GM11168 (cell line): ENCODE data around the gene TMPRSS9.

Source experiments
- in situ Hi-C: fragments of 300-500 bp; cut with MboI; formaldehyde crosslinking; loops from one replicate; pipeline ENCODE4 v1.12.0; 2022; ENCODE audit warnings: low sequenced_read_pairs; ENCODE audit not compliant: unreplicated experiment

TMPRSS9 gene

GRCh38 chr19:2357279-2358206 lies 2.5 kb upstream of the TMPRSS9 start:
- in situ Hi-C loops = no loop called here

GRCh38 chr19:2358548-2359173 lies 1.4 kb upstream of the TMPRSS9 start:
- in situ Hi-C loops = no loop called here

- in situ Hi-C loops = no loop called here
Measured at GRCh38 chr19:2360833-2361232, 768 bp downstream of the TMPRSS9 start.

DNA sequence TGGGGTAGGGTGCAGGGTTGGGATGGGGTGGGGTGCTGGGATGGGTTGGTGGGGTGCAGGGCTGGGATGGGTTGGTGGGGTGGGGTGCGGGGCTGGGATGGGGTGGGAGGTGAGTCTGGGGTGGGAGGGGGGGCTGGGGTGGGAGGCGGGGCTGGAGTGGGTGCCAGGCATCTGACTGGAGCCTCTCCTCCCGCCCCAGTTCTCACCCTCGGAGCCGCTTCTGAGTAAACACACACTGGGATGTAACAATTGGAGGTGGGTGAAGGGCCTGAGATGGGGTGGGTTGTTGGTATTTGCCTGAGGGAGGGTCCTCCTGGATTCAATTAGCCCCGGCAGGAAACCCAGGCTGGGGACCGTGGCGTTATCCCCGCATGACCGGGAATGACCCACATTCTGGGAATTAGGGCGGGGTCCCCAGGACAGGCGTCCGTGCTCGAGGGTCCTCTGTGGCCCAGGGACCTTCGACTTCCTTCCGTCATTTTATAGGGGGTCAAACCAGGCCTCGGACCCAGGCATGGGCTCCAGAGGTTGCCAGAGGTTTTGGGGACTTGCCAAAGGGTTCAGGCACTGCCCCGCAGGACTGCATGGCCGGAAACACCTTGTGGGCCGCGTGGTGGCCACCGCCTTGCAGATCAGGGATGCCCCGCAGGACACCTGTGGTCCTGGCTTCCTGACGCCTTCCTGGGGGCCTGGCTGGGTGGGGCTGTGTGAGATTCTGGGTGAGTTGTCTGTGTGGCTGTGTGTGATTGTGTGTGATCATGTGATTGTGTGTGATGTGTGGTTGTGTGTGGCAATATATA lies 1.4 kb downstream of the TMPRSS9 start:
- in situ Hi-C loops = no loop called here

- in situ Hi-C loops = no loop called here
Measured at GRCh38 chr19:2362046-2362969, 2.2 kb downstream of the TMPRSS9 start.

DNA sequence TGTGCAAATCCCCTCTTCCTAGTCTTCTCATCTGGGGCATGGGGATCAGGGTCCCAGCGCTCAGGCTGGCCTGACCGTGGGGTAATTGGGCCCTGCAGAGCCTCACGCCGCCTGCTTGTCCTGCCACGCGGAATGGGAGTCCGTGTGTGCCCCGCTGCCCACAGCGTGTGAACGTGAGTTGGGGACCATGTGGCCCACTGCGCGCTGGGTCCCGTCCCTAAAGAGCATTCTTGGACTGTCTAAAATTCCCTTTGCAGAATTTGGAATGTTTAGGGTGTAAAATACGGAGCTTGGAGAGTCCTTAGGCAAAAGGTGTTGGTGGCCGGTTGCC lies 2.9 kb downstream of the TMPRSS9 start:
- in situ Hi-C loops = no loop called here

- in situ Hi-C loops = no loop called here
Measured at GRCh38 chr19:2363419-2363818, 3.4 kb downstream of the TMPRSS9 start.

GRCh38 chr19:2365201-2365970 lies 5.3 kb downstream of the TMPRSS9 start:
- in situ Hi-C loops = no loop called here

DNA sequence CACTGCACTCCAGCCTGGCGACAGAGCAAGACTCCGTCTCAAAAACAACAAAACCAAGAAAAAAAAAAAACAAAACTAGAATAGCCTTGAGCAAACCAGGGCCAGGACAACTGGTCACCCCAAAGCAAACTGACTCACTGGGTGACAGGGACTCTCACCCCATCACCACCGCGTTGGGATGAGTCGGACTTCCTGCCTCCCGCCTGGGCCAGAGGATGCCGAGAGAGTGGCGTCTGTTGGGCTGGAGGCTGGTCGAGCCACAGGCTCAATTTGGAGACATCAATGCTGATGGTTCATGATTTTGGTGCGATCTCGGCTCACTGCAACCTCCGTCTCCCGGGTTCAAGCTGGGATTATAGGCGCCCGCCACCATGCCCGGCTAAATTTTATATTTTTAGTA lies 11.6 kb downstream of the TMPRSS9 start:
- in situ Hi-C loops = no loop called here

- in situ Hi-C loops = no loop called here
Measured at GRCh38 chr19:2372076-2372612, 12.1 kb downstream of the TMPRSS9 start.

- in situ Hi-C loops = loop anchor here (25.0 kb wide), 1 partner anchor 88 kb away; the partner anchor contains the start of gene PEAK3
Measured at GRCh38 chr19:2374808-2375207, 14.7 kb downstream of the TMPRSS9 start.

DNA sequence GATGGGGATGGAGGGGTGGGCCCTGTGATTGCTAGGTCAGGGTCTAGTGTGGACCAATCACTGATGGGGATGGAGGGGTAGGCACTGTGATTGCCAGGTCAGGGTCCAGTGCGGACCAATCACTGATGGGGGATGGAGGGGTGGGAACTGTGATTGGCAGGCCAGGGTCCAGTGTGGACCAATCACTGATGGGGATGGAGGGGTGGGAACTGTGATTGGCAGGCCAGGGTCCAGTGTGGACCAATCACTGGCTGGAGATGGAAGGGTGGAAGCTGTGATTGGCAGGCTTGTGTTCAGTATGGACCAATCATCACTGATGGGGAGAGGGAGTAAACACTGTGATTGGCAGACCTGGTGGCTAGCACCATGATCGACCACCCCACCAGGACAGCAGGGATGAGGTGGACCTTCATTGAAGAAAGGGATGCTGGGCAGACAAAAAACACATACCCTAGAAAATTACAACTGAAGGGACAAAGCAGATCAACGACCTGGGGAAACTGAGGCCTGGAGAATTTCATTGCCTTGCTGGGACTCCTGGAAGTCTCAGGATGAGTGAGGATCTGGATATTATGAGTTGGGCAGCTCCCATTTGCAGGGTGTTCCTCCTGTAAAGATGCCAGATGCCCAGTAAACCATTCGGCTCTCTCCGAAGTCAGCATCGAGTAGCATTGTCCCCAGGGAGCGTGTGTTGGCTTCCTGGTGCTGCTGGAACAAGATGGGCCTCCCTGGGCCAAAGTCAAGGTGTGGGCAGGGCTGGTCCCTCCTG lies 15.5 kb downstream of the TMPRSS9 start:
- in situ Hi-C loops = loop anchor here (25.0 kb wide), 1 partner anchor 88 kb away; the partner anchor contains the start of gene PEAK3

GRCh38 chr19:2376784-2377519 lies 16.9 kb downstream of the TMPRSS9 start:
- in situ Hi-C loops = loop anchor here (25.0 kb wide), 1 partner anchor 90 kb away; the partner anchor contains the start of gene PEAK3

- in situ Hi-C loops = loop anchor here (25.0 kb wide), 1 partner anchor 93 kb away; the partner anchor contains the start of gene PEAK3
Measured at GRCh38 chr19:2380567-2380966, 20.5 kb downstream of the TMPRSS9 start.

GRCh38 chr19:2381148-2381820 lies 21.2 kb downstream of the TMPRSS9 start:
- in situ Hi-C loops = loop anchor here (25.0 kb wide), 1 partner anchor 94 kb away; the partner anchor contains the start of gene PEAK3

DNA sequence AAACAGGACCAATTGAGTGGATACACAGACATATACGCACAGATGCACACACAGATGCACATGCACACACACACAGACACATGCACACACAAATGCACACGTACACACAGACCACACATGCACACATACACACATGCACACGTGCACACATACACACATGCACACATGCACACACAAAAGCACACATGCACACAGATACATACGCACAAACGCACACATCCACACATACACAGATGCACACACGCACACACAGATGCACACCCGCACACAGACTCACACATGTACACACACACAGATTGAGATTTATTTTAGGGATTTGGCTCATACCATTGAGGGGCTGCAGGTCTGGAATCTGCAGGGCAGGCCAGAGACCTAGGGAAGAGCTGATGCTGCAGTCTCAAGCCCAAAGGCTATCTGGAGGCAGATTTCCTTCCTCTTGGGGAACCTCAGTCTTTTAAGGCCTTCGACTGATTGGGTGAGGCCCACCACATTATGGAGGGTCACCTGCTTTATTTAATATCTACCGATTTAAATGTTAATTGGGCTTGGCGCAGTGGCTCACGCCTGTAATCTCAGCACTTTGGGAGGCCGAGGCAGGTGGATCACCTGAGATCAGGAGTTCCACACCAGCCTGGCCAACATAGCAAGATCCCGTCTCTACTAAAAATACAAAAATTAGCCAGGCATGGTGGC lies 22.6 kb downstream of the TMPRSS9 start:
- in situ Hi-C loops = loop anchor here (25.0 kb wide), 1 partner anchor 95 kb away; the partner anchor contains the start of gene PEAK3
